Kidney (tissue), 14 donors: ENCODE data around the gene FRMD4A. TPM values are rescaled to one million over a fixed set of nuclear protein-coding genes. Genes with fewer than 3 reads are reported as not detected.

ENCODE experiments used
- DNase-seq, 5 donors: peaks; one replicate each; pipeline ENCODE4 v3.0.0-alpha.2; 2013 to 2020
- FAIRE-seq: peaks from 2 replicates; lab custom pipeline; 2012; peaks lifted over from hg19 to GRCh38; lab: Jason Lieb, UNC
- H3K27ac ChIP-seq, 2 donors: one replicate each; pipeline ENCODE4 v1.7.0; 2013; ENCODE audit warnings: low read depth in 2 of 2, low read length in 2 of 2, inconsistent platforms in 1 of 2
- H3K27me3 ChIP-seq: one replicate; pipeline ENCODE4 v1.7.1; 2013; ENCODE audit warnings: low read length, inconsistent platforms; ENCODE audit not compliant: control insufficient read depth, insufficient read depth
- H3K36me3 ChIP-seq, 3 donors: one replicate each; pipeline versions ENCODE4 v1.7.0 to v1.7.1; 2013; ENCODE audit warnings: low read length in 3 of 3, control low read depth in 1 of 3, inconsistent platforms in 1 of 3; ENCODE audit not compliant: insufficient read depth in 3 of 3, control insufficient read depth in 2 of 3
- H3K4me1 ChIP-seq, 3 donors: one replicate each; pipeline versions ENCODE4 v1.7.0 to v1.7.1; 2013; ENCODE audit warnings: low read length in 3 of 3, inconsistent platforms in 1 of 3, low read depth in 1 of 3; ENCODE audit not compliant: control insufficient read depth in 2 of 3, insufficient read depth in 2 of 3
- H3K4me3 ChIP-seq, 3 donors: one replicate each; pipeline versions ENCODE4 v1.7.0 to v1.8.1; 2013; ENCODE audit warnings: low read length in 3 of 3, control low read depth in 1 of 3, inconsistent platforms in 1 of 3
- H3K9ac ChIP-seq, 3 donors: one replicate each; pipeline versions ENCODE4 v1.7.0 to v1.7.1; 2013; ENCODE audit warnings: low read length in 3 of 3, control low read depth in 1 of 3, inconsistent platforms in 1 of 3
- H3K9me3 ChIP-seq, 3 donors: one replicate each; pipeline versions ENCODE4 v1.7.0 to v1.7.1; 2013; ENCODE audit warnings: low read length in 3 of 3, control low read depth in 1 of 3, inconsistent platforms in 1 of 3; ENCODE audit not compliant: control insufficient read depth in 2 of 3, insufficient read depth in 1 of 3
- CTCF ChIP-seq: IDR thresholded peaks from 3 replicates; pipeline ENCODE4 v1.5.1; 2012; ENCODE audit warnings: mild to moderate bottlenecking, moderate library complexity, borderline replicate concordance; ENCODE audit not compliant: insufficient read depth; ENCODE audit errors: extremely low read depth
- intact Hi-C: fragments of 100-400 bp; cut with DNase I; formaldehyde crosslinking; loops from one replicate; pipeline ENCODE4 v1.11.1; 2022
- polyA plus RNA-seq: library from polyadenylated mRNA; stranded (reverse); fragments of 350-450 nt; fragmentation: Illumina TruSeq; extraction: RNeasy Lipid Tissue Mini Kit (QIAGEN cat#74804); gene quantifications from one replicate; pipeline ENCODE4 v1.2.3, GENCODE V29; 2014; ENCODE audit warnings: low read depth, low replicate concordance; ENCODE audit not compliant: insufficient read depth
- total RNA-seq: library from RNA; stranded (reverse); fragmentation: NEBNext Ultra II Directional; extraction: Animal tissue kit (Norgen Biotek cat#: 25700); gene quantifications from one replicate; pipeline ENCODE4 v1.2.1, GENCODE V29; 2021
- donor health status: control.
- donor health status: control.
- donor health status: control.
- donor health status: control.
- donor health status: control.
- donor health status: DM: yes; HTN: yes; CAD: no.
- donor health status: Normal renal cell carcinoma (clear cell type).

The FRMD4A gene
- total and polyA plus RNA-seq, 2 donors from 2014 or later: 16.0 to 68.2 TPM

- no peaks in the 10 kb centered on the region for H3K27me3 ChIP-seq
- H3K4me1 ChIP-seq: no peaks in the 10 kb centered on the region
- no peaks in the 10 kb centered on the region for H3K36me3 ChIP-seq
- FAIRE-seq (no peak), DNase-seq (no peak)
- H3K9me3 ChIP-seq: no peaks in the 10 kb centered on the region
- intact Hi-C loops: no loop called here
- no peak overlapping the region for H3K9ac ChIP-seq
- H3K4me3 ChIP-seq: no peak overlapping the region
- no peak overlapping the region for H3K27ac ChIP-seq
- no peak for TF ChIP-seq CTCF
Observed at GRCh38 chr10:13801907-13802288, 528.8 kb downstream of the FRMD4A start.

- Histone ChIP-seq H3K36me3 (no peaks in the 10 kb centered on the region), H3K4me1 (no peaks in the 10 kb centered on the region), H3K27me3 (no peaks in the 10 kb centered on the region), H3K4me3 (no peak overlapping the region), H3K27ac (no peak overlapping the region), H3K9ac (no peak overlapping the region), H3K9me3 (no peaks in the 10 kb centered on the region)
- intact Hi-C loops: no loop called here
- TF ChIP-seq CTCF: no peak
- no peak for DNase-seq
- FAIRE-seq: no peak
Observed at GRCh38 chr10:13801156-13801906, 529.4 kb downstream of the FRMD4A start.

GRCh38 chr10:13797164-13797563 is 533.6 kb downstream of the FRMD4A start:
- intact Hi-C loops: no loop called here
- H3K9ac ChIP-seq: no peak overlapping the region
- no peaks in the 10 kb centered on the region for H3K4me1 ChIP-seq
- TF ChIP-seq CTCF: no peak
- no peak for FAIRE-seq
- H3K27me3 ChIP-seq: no peaks in the 10 kb centered on the region
- no peak for DNase-seq
- no peak overlapping the region for H3K27ac ChIP-seq
- peaks cover 0 to 2% (median 0%) of the 10 kb centered on the region in 3 donors for H3K36me3 ChIP-seq
- no peaks in the 10 kb centered on the region for H3K9me3 ChIP-seq
- H3K4me3 ChIP-seq: no peak overlapping the region
